H1 (cell line): ENCODE results near the gene TRIM38. TPM values are rescaled to one million over a fixed set of nuclear protein-coding genes. Genes with fewer than 3 reads are reported as not detected.

Source experiments
- CTCF ChIA-PET: fragments of 300-600 bp; sonication (Branson Sonifier 250); formaldehyde crosslinking; loops from one replicate; lab custom pipeline; 2021; ENCODE audit not compliant: partially characterized antibody; lab: Charles Lee
- POLR2A ChIA-PET: fragments of 300-600 bp; sonication (Branson Sonifier 250); formaldehyde crosslinking; loops from one replicate; lab custom pipeline; 2021; ENCODE audit warnings: inconsistent platforms; ENCODE audit not compliant: partially characterized antibody; lab: Charles Lee
- DNase-seq, 2 experiments: peaks; one replicate each; pipeline versions ENCODE4 v3.0.0 to v3.0.0-alpha.2; 2010 to 2022; ENCODE audit warnings: low spot score in 2 of 2, low read depth in 1 of 2, mixed read lengths in 1 of 2
- FAIRE-seq: peaks from 2 replicates; lab custom pipeline; 2011; peaks lifted over from hg19 to GRCh38; lab: Jason Lieb, UNC
- H2AFZ ChIP-seq: 2 replicates; pipeline ENCODE4 v1.8.1; 2012; ENCODE audit warnings: low read length, inconsistent platforms
- H2AK5ac ChIP-seq: 2 replicates; pipeline ENCODE4 v1.6.1; 2013; ENCODE audit warnings: low read depth, low read length
- H2BK120ac ChIP-seq: replicated peaks from 2 replicates; pipeline ENCODE3; 2013; ENCODE audit warnings: low read depth, low read length, inconsistent platforms
- H2BK12ac ChIP-seq: 2 replicates; pipeline ENCODE4 v1.6.1; 2013; ENCODE audit warnings: low read depth, low read length
- H2BK15ac ChIP-seq: 2 replicates; pipeline ENCODE4 v1.6.1; 2013; ENCODE audit warnings: low read length
- H2BK20ac ChIP-seq: 2 replicates; pipeline ENCODE4 v1.6.1; 2013; ENCODE audit warnings: low read length
- H2BK5ac ChIP-seq: 2 replicates; pipeline ENCODE4 v1.6.1; 2013; ENCODE audit warnings: low read depth, low read length
- H3K14ac ChIP-seq: 2 replicates; pipeline ENCODE4 v1.6.1; 2013; ENCODE audit warnings: inconsistent platforms; ENCODE audit not compliant: insufficient read length
- H3K18ac ChIP-seq: 2 replicates; pipeline ENCODE4 v1.6.1; 2013; ENCODE audit warnings: low read length; ENCODE audit errors: extremely low read depth
- H3K23ac ChIP-seq: 2 replicates; pipeline ENCODE4 v1.6.1; 2013; ENCODE audit warnings: inconsistent platforms; ENCODE audit not compliant: insufficient read length
- H3K23me2 ChIP-seq: 2 replicates; pipeline ENCODE4 v1.6.1; 2013; ENCODE audit warnings: low read depth, low read length
- H3K27ac ChIP-seq: 2 replicates; pipeline ENCODE4 v1.6.1; 2011; ENCODE audit warnings: low read depth, low read length, inconsistent platforms
- H3K27me3 ChIP-seq, 4 experiments: replicated peaks in 1 of 4; 1 replicate in 1 of 4; 2 replicates in 3 of 4; pipeline versions ENCODE4 v1.6.1 to v1.8.1; 2011 to 2013; ENCODE audit warnings: low read length in 3 of 4, mild to moderate bottlenecking in 3 of 4, inconsistent platforms in 2 of 4, mixed read lengths in 2 of 4, moderate library complexity in 1 of 4; ENCODE audit not compliant: control insufficient read depth in 3 of 4, insufficient read depth in 3 of 4; ENCODE audit errors: extremely low read depth in 1 of 4
- H3K36me3 ChIP-seq, 4 experiments: 2 replicates each; pipeline versions ENCODE4 v1.6.1 to v1.8.1; 2011 to 2013; ENCODE audit warnings: mild to moderate bottlenecking in 4 of 4, low read length in 3 of 4, moderate library complexity in 2 of 4, control low read depth in 1 of 4, inconsistent platforms in 1 of 4; ENCODE audit not compliant: insufficient read depth in 4 of 4, control insufficient read depth in 2 of 4
- H3K4ac ChIP-seq: replicated peaks from 2 replicates; pipeline ENCODE3; 2013; ENCODE audit warnings: low read length, low read depth, mixed read lengths, inconsistent platforms; ENCODE audit not compliant: insufficient read length
- H3K4me1 ChIP-seq, 4 experiments: replicated peaks in 1 of 4; 1 replicate in 1 of 4; 2 replicates in 3 of 4; pipeline versions ENCODE4 v1.6.1 to v1.8.1; 2011 to 2013; ENCODE audit warnings: low read length in 3 of 4, inconsistent platforms in 2 of 4, mixed read lengths in 1 of 4; ENCODE audit not compliant: insufficient read depth in 4 of 4, control insufficient read depth in 3 of 4
- H3K4me2 ChIP-seq, 2 experiments: 2 replicates each; pipeline versions ENCODE4 v1.6.1 to v1.8.1; 2011 to 2013; ENCODE audit warnings: low read depth in 2 of 2, low read length in 2 of 2, control low read depth in 1 of 2, inconsistent platforms in 1 of 2, mild to moderate bottlenecking in 1 of 2; ENCODE audit not compliant: insufficient read depth in 1 of 2
- H3K4me3 ChIP-seq, 4 experiments: fragments of 200-600, 300-600 bp in 1 of 4; sonication (generic), shearing (Covaris generic), sonication (Bioruptor Twin) in 1 of 4; 2 replicates each; pipeline versions ENCODE4 v1.5.1 to v1.8.1; 2011 to 2016; ENCODE audit warnings: low read length in 4 of 4, low read depth in 3 of 4, control low read depth in 2 of 4, inconsistent platforms in 2 of 4, mild to moderate bottlenecking in 2 of 4, mixed read lengths in 1 of 4, moderate library complexity in 1 of 4; ENCODE audit not compliant: insufficient read depth in 2 of 4; ENCODE audit errors: extremely low read depth in 1 of 4
- H3K56ac ChIP-seq: replicated peaks from 2 replicates; pipeline ENCODE3; 2013; ENCODE audit warnings: low read depth, mild to moderate bottlenecking, mixed read lengths, low read length, inconsistent platforms; ENCODE audit not compliant: insufficient read length
- H3K79me1 ChIP-seq: 2 replicates; pipeline ENCODE4 v1.6.1; 2013; ENCODE audit warnings: low read depth, low read length, control low read depth
- H3K79me2 ChIP-seq, 2 experiments: 2 replicates each; pipeline versions ENCODE4 v1.6.1 to v1.8.1; 2012 to 2013; ENCODE audit warnings: low read length in 2 of 2, mild to moderate bottlenecking in 2 of 2, inconsistent platforms in 1 of 2; ENCODE audit not compliant: insufficient read depth in 2 of 2, control insufficient read depth in 1 of 2
- H3K9ac ChIP-seq, 4 experiments: replicated peaks in 1 of 4; 1 replicate in 1 of 4; 2 replicates in 3 of 4; pipeline versions ENCODE4 v1.6.1 to v1.8.1; 2011 to 2013; ENCODE audit warnings: low read depth in 3 of 4, low read length in 3 of 4, control low read depth in 2 of 4, mild to moderate bottlenecking in 2 of 4, moderate library complexity in 2 of 4, inconsistent platforms in 1 of 4; ENCODE audit errors: extremely low read depth in 1 of 4
- H3K9me3 ChIP-seq, 2 experiments: 2 replicates each; pipeline versions ENCODE4 v1.6.1 to v1.8.1; 2012 to 2013; ENCODE audit warnings: mild to moderate bottlenecking in 2 of 2, moderate library complexity in 2 of 2, control low read depth in 1 of 2, inconsistent platforms in 1 of 2, low read depth in 1 of 2, low read length in 1 of 2, mixed read lengths in 1 of 2; ENCODE audit not compliant: insufficient read depth in 2 of 2
- H4K20me1 ChIP-seq, 2 experiments: replicated peaks in 1 of 2; 2 replicates each; pipeline versions ENCODE3 to v1.8.1; 2011 to 2013; ENCODE audit warnings: inconsistent platforms in 2 of 2, low read length in 2 of 2, mild to moderate bottlenecking in 1 of 2; ENCODE audit not compliant: insufficient read depth in 2 of 2, control insufficient read depth in 1 of 2
- H4K5ac ChIP-seq: 2 replicates; pipeline ENCODE4 v1.6.1; 2013; ENCODE audit warnings: low read length, low read depth, mixed read lengths, inconsistent platforms; ENCODE audit not compliant: insufficient read length
- H4K8ac ChIP-seq: 2 replicates; pipeline ENCODE4 v1.8.0; 2013; ENCODE audit warnings: mild to moderate bottlenecking, moderate library complexity, low read length, inconsistent platforms; ENCODE audit not compliant: insufficient read depth; ENCODE audit errors: extremely low read depth
- H4K91ac ChIP-seq: replicated peaks from 2 replicates; pipeline ENCODE3; 2013; ENCODE audit warnings: low read length, mixed read lengths, inconsistent platforms; ENCODE audit not compliant: insufficient read length
- CHD2 ChIP-seq: IDR thresholded peaks from 2 replicates; pipeline ENCODE4 v1.6.1; 2012; ENCODE audit warnings: low read length, improper control_type of control experiment
- CTBP2 ChIP-seq: IDR thresholded peaks from 2 replicates; pipeline ENCODE4 v1.7.0; 2011; ENCODE audit warnings: borderline replicate concordance, mild to moderate bottlenecking, moderate library complexity, mixed read lengths, low read length; ENCODE audit not compliant: insufficient read depth, insufficient read length
- EP300 ChIP-seq, 2 experiments: IDR thresholded peaks; 1 replicate in 1 of 2; 2 replicates in 1 of 2; pipeline ENCODE4 v1.6.1; 2011 to 2012; ENCODE audit warnings: low read depth in 2 of 2, low read length in 2 of 2, mild to moderate bottlenecking in 2 of 2, borderline replicate concordance in 1 of 2, inconsistent platforms in 1 of 2, moderate library complexity in 1 of 2
- FOSL1 ChIP-seq: IDR thresholded peaks from 2 replicates; pipeline ENCODE4 v1.6.1; 2011; ENCODE audit warnings: mild to moderate bottlenecking, low read depth, low read length, moderate library complexity; ENCODE audit not compliant: insufficient read depth
- JUN ChIP-seq: IDR thresholded peaks from 2 replicates; pipeline ENCODE4 v1.6.1; 2011; ENCODE audit warnings: low read depth, mild to moderate bottlenecking, improper control_type of control experiment, low read length
- JUND ChIP-seq: IDR thresholded peaks from 2 replicates; pipeline ENCODE4 v1.6.1; 2011; ENCODE audit warnings: mild to moderate bottlenecking, improper control_type of control experiment, low read length
- KDM1A ChIP-seq: fragments of 200-600, 300-600 bp; sonication (generic); IDR thresholded peaks from 2 replicates; pipeline ENCODE4 v1.7.1; 2016; ENCODE audit warnings: mild to moderate bottlenecking, low read length, borderline replicate concordance
- PHF8 ChIP-seq: fragments of 200-600 bp; sonication (generic); conservative IDR thresholded peaks from 2 replicates; pipeline ENCODE4 v1.7.1; 2012; ENCODE audit warnings: low read depth, mild to moderate bottlenecking, inconsistent platforms, low read length, moderate library complexity
- POLR2A ChIP-seq, 2 experiments: IDR thresholded peaks; 1 replicate in 1 of 2; 2 replicates in 1 of 2; pipeline ENCODE4 v1.6.1; 2011; ENCODE audit warnings: low read depth in 2 of 2, low read length in 2 of 2, mild to moderate bottlenecking in 2 of 2; ENCODE audit errors: control extremely low read depth in 1 of 2
- SRF ChIP-seq: IDR thresholded peaks from 2 replicates; pipeline ENCODE4 v1.6.1; 2011; ENCODE audit warnings: mild to moderate bottlenecking, low read depth, low read length, moderate library complexity
- TCF12 ChIP-seq: IDR thresholded peaks from 2 replicates; pipeline ENCODE4 v1.6.1; 2011; ENCODE audit warnings: low read depth, mild to moderate bottlenecking, low read length
- WGBS, 2 experiments: shearing (Covaris generic) in 1 of 2; methylation state at CpG; one replicate each; pipeline versions ENCODE4 v1.1.6 to v1.1.7; 2013 to 2015; ENCODE audit warnings: low lambda C conversion rate in 2 of 2, mixed read lengths in 2 of 2, inconsistent platforms in 1 of 2, low coverage in 1 of 2, missing lambda C conversion rate in 1 of 2; ENCODE audit not compliant: insufficient replicate concordance in 2 of 2, insufficient coverage in 1 of 2, insufficient read length in 1 of 2; ENCODE audit errors: extremely low coverage in 1 of 2, missing lambda C conversion rate in 1 of 2; 5-methylcytosine and 5-hydroxymethylcytosine counted together
- polyA plus RNA-seq, 7 experiments: library from polyadenylated mRNA; depleted of rRNA in 3 of 7; stranded (reverse) in 5 of 7; unstranded in 2 of 7; fragments of >200 nt in 5 of 7; fragments of 200-250 nt in 2 of 7; gene quantifications; 1 replicate in 5 of 7; 2 replicates in 1 of 7; 4 replicates in 1 of 7; pipeline versions ENCODE4 v1.2.1 to v1.2.3, GENCODE V29; 2011 to 2013; ENCODE audit warnings: missing spikeins in 2 of 7, mixed read lengths in 2 of 7
- total RNA-seq: library from RNA; stranded (reverse); fragmentation: NEBNext Ultra II Directional; extraction: Animal tissue kit (Norgen Biotek cat#: 25700); gene quantifications from 2 replicates; pipeline ENCODE4 v1.2.1, GENCODE V29; 2021

The TRIM38 gene
- total and polyA plus RNA-seq, 2 of the 8 experiments (the other 6 are each of a cell fraction or from before 2014, with no cell fraction given): 0.43 to 0.56 TPM

GRCh38 chr6:26025894-26026832 is 63.6 kb downstream of the TRIM38 start:
- Histone ChIP-seq H2AFZ (no peak overlapping the region), H3K4me3 (peak overlapping the region; percentile 75 to 89 (median 82)), H3K56ac (no peak overlapping the region), H4K20me1 (peaks cover 0 to 4% of the 10 kb centered on the region in 2 experiments), H3K18ac (no peak overlapping the region), H3K4me1 (peaks cover 3 to 26% (median 10%) of the 10 kb centered on the region in 4 experiments; a peak in 5 of 7 replicates), H2BK12ac (no peak overlapping the region), H3K9me3 (no peaks in the 10 kb centered on the region; a peak in 1 of 4 replicates), H3K36me3 (no peaks in the 10 kb centered on the region), H4K8ac (no peak overlapping the region), H3K4me2 (peak overlapping the region; percentile 73 to 81), H3K9ac (peak overlapping the region in 3 of 4 experiments; percentile 83 to 88 (median 86); a peak in 6 of 7 replicates), H3K4ac (peak overlapping the region; percentile 76), H2BK15ac (no peak overlapping the region), H2BK5ac (peak overlapping the region; percentile 85; the same call in 1 of the 2 replicates), H3K27ac (peak overlapping the region; percentile 80), H3K27me3 (no peaks in the 10 kb centered on the region), H2AK5ac (no peak overlapping the region), H4K5ac (no peak overlapping the region), H3K14ac (no peak overlapping the region), H3K23ac (no peak overlapping the region), H2BK120ac (no peak overlapping the region), H3K79me2 (no peaks in the 10 kb centered on the region), H3K79me1 (no peaks in the 10 kb centered on the region), H2BK20ac (no peak overlapping the region), H3K23me2 (peaks cover 12% of the 10 kb centered on the region), H4K91ac (no peak overlapping the region)
- 1% methylated on average over 23 of the region's 23 CpGs; no CpG with 5 or more reads in 1 of the 2 experiments for WGBS, 2 experiments
- CTCF ChIA-PET: interaction anchor here (0.6 to 3.1 kb wide), 19 partner anchors 10 to 1313 kb away, joined by 3 to 13 read pairs (median 4); a partner anchor contains a TSS
- peak; percentile 81 for FAIRE-seq
- DNase-seq: peak; percentile 90 to 93
- POLR2A ChIA-PET: interaction anchor here (0.7 to 43.5 kb wide), 49 partner anchors 1 to 1868 kb away, joined by 3 to 1982 read pairs (median 8); partner anchors contain the start of gene HFE
- no peak for TF ChIP-seq SRF
- TF ChIP-seq CHD2: no peak
- TF ChIP-seq JUND: peak; percentile 96
- TF ChIP-seq PHF8: no peak
- TF ChIP-seq POLR2A (IDR thresholded peaks at IDR 0.05; ENCODE audit: control extremely low read depth in 1 of 2, low read depth in 2 of 2, low read length in 2 of 2): peak; percentile 85 to 91; a peak in 2 of 3 replicates
- TF ChIP-seq CTBP2: no peak
- TF ChIP-seq TCF12: peak; percentile 84
- TF ChIP-seq EP300 (IDR thresholded peaks at IDR 0.05; ENCODE audit: borderline replicate concordance in 1 of 2, low read depth in 2 of 2, low read length in 2 of 2): peak in 1 of 2 experiments; percentile 43; a peak in 1 of 3 replicates
- no peak for TF ChIP-seq KDM1A
- TF ChIP-seq JUN: peak; percentile 68
- no peak for TF ChIP-seq FOSL1
